PFSK-1 (cell line): ENCODE data around the gene TOX2.

Experiments
- FOXP2 ChIP-seq: optimal IDR thresholded peaks from 2 replicates; pipeline ENCODE3; 2011; ENCODE audit warnings: borderline replicate concordance, control low read depth, inconsistent platforms; ENCODE audit not compliant: insufficient read depth; ENCODE audit errors: extremely low read length, extremely low read depth
- POLR2AphosphoS5 ChIP-seq: IDR thresholded peaks from 2 replicates; pipeline ENCODE4 v1.6.1; 2012; ENCODE audit warnings: low read depth, mild to moderate bottlenecking, control low read depth, low read length, moderate library complexity
- REST ChIP-seq, 2 experiments: IDR thresholded peaks; 2 replicates each; pipeline versions ENCODE4 v1.6.1 to v1.8.0; 2011 to 2012; ENCODE audit warnings: low read depth in 2 of 2, low read length in 2 of 2, control low read depth in 1 of 2, inconsistent platforms in 1 of 2, mild to moderate bottlenecking in 1 of 2, moderate library complexity in 1 of 2; ENCODE audit not compliant: insufficient read depth in 1 of 2
- SIN3A ChIP-seq: IDR thresholded peaks from 2 replicates; pipeline ENCODE4 v1.6.1; 2012; ENCODE audit warnings: mild to moderate bottlenecking, low read length, moderate library complexity, borderline replicate concordance; ENCODE audit not compliant: insufficient read depth
- TAF1 ChIP-seq: IDR thresholded peaks from 2 replicates; pipeline ENCODE4 v1.6.1; 2012; ENCODE audit warnings: low read length, control low read depth, borderline replicate concordance; ENCODE audit not compliant: insufficient read depth

DNA sequence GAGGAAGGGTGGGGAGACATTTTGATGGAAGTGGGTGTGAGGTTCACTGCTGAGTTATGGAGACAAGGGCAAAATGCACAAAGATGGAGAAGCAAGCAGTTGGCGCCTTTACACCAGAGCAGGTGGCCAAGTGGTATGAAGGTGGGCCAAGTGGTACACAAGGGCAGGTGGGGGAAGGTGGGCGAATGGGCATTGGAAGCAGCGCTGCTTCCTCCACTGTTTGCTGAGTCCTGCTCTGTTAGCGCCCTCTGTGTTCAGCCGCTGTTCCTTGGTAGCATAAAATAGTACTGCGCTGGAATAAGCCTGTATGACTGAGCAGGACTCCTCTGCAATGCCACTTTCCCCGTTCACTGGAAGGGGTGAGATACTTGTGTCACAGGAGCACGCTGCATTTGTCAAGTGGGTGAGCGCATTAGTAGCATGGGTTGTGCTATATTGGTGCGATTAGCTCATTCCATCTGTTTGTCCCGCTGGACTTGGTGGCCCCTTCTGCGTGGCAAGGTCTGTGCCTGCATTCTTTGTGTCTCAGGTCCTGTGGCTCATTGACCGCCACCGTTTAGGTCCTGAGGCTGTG lies 116.4 kb downstream of the TOX2 start:
- TF ChIP-seq REST (IDR thresholded peaks at IDR 0.05; ENCODE audit: insufficient read depth in 1 of 2, low read depth in 2 of 2, low read length in 2 of 2) (no peak), TAF1 (no peak), FOXP2 (no peak), POLR2AphosphoS5 (no peak), SIN3A (no peak)
